ENCODE measurements around the gene EZH1.
"Not testable (repeated sequence)": the region's sequence is repeated elsewhere in the genome, so short reads cannot be mapped to it uniquely, and the experiment has no call there.

The EZH1 gene

GRCh38 chr17:42769964-42770363, 25.1 kb upstream of the EZH1 start:
- not testable (repeated sequence) for DNase-seq

DNA sequence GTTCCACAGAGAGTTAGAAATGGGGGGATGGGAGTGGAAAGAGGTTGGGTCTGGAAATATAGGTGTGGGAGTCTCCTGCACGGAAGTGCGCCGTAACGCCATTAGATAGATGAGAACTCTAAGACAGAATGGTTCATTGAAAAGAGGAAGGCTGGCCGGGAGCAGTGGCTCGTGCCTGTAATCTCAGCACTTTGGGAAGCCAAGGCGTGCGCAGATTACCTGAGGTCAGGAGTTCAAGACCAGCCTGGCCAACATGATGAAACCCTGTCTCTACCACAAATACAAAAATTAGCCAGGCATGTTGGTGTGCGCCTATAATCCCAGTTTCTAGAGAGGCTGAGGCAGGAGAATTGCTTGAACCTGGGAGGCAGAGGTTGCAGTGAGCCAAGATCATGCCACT, 23.2 kb upstream of the EZH1 start:
- DNase-seq: not testable (repeated sequence)

GRCh38 chr17:42767512-42767911, 22.7 kb upstream of the EZH1 start:
- no peak for DNase-seq

DNA sequence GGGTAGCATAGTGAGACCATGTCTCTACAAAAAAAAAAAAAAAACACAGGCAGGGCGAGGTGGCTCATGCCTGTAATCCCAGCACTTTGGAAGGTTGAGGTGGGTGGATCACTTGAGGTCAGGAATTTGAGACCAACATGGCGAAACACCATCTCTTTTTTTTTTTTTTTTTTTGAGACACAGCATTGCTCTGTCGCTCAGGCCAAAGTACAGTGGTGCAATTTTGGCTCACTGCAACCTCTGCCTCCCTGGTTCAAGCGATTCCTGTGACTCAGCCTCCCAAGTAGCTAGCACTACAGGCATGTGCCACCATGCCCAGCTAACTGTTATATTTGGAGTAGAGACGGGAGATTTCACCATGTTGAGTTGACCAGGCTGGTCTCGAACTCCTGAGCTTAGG, 21.3 kb upstream of the EZH1 start:
- DNase-seq: no peak

GRCh38 chr17:42761638-42762037, 16.8 kb upstream of the EZH1 start:
- no peak for DNase-seq

GRCh38 chr17:42760652-42761581, 16.1 kb upstream of the EZH1 start, which contains the start of gene RAMP2:
Gene RAMP2 (plus strand): TSS chr17:42761227. CDS start chr17:42761262, 35 bp downstream.
- peak; percentile 26 for DNase-seq

DNA sequence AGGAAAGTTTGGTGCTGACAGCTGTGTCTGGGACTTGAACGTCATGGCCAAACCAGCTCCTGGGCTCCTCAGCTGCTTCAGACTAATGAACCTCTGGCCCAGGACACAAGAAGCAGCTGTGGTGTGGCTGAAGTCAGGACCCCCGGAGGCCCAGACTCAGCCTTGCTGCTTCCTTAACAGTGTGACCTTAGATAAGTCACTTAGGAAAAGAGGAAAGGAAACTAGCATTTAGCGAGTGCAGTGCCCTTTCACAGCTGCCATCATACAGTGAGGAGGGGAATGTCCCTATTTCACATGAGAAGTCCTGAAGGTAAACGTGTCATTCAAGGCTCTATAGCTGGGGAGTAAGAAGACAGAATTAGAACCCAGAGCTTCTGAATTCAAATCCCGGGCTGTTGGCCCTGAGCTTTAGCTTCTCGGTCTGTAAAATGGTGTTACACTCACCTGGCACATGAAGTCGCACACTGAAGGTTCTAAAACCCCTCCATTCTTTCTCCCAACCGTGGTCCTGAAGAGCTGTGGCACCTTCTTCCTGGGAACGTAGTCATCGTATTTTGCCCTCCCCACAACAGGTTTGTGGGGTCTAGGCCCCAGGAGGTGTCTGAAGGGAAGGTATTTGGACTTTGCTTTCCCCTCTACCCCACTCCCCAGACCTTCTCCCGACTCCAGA, 15.3 kb upstream of the EZH1 start:
- no peak for DNase-seq

DNA sequence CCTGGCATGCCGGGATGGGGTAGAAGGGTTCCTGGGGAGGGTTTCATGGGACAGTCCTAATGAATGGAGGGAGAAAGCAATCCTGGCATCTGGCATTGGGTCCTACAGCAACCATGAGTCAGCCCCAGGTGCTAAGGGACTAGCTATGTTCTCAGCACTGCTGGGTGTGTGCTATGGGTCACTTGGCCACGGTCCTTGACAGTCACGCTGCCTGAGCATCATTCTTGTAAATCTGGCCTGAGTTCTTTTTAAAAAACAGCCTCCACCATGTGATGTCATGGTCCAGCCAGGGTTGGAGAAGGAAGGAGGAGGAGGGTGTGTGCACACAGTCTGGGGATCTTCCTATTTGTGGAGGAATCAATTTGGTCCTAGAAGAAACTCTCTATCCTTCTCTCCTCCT, 9.9 kb upstream of the EZH1 start:
- DNase-seq: no peak

DNA sequence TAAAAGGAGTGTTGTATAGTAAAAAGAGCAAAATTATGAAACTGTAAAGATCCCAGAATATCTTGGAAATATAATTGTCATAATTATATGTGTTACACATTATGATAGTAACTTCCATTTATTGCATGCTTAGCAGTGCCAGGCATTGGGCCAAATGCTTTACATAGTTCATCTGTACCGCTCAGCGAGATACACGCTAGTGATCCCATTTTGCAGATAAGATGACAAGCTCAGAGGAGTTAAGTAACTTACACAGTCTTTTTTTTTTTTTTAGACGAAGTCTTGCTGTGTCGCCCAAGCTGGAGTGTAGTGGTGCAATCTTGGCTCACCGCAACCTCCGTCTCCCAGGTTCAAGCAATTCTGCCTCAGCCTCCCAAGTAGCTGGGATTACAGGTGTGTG, 6.8 kb upstream of the EZH1 start:
- DNase-seq: no peak

DNA sequence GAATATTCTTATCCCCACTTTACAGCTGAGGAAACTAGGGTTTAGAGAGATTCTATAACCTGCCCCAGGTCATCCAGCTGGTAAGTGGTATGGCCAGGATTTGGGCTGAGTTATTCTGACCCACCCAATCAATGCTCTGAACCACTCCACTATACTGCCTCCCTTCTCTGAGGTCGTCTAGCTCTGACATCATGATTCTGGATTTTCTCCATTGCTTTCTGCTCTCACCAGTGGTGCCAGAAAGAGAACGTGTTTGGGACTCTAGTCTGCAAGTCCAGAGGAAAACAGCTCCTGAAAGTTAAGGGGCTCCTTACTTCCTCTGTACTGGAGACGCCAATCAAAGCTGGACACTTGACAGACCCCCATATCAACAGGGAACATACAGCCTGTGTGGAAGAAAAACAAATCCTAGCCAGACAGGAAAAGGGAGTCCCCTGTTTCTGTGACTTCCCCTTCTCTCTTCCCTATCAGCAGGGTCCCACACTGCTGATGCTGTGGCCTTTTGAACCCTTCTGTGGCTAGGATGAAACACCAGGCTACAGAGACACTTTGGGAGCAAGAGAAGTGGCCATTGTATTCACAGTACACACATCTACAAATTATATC, 6.0 kb upstream of the EZH1 start:
- no peak for DNase-seq

- no peak for DNase-seq
Measured at GRCh38 chr17:42748908-42749798, 4.3 kb upstream of the EZH1 start.

DNA sequence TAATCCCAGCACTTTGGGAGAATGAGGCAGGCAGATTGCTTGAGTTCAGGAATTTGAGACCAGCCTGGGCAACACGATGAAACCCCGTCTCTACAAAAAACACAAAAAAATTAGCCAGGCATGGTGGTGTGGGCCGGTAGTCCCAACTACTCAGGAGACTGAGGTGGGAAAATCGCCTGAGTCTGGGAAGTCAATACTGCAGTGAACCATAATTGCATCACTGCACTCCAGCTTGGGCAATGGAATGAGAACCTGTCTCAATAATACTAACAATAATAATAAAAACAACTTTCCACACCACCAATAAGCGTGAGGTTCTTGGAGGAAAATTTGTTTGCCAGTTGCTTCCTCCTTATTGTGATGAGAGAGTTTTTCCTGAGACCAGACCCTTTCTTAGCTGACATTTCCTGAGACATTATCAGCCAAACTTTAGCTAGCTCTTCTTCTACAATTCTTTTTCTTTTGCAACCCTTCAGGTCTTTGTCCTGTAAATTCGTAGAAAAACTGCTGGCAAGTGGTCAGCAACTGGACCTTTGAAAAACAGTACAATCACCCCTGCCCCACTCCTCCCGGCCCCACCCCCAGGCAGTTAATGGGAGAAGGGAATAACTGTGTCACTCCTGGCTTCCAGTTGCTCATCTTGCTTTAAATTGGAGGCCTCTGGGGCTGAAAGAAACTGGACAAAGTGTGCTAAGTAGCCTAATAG, 3.5 kb upstream of the EZH1 start:
- no peak for DNase-seq

GRCh38 chr17:42744283-42744805, 496 bp downstream of the EZH1 start:
- DNase-seq: peak; percentile 73

DNA sequence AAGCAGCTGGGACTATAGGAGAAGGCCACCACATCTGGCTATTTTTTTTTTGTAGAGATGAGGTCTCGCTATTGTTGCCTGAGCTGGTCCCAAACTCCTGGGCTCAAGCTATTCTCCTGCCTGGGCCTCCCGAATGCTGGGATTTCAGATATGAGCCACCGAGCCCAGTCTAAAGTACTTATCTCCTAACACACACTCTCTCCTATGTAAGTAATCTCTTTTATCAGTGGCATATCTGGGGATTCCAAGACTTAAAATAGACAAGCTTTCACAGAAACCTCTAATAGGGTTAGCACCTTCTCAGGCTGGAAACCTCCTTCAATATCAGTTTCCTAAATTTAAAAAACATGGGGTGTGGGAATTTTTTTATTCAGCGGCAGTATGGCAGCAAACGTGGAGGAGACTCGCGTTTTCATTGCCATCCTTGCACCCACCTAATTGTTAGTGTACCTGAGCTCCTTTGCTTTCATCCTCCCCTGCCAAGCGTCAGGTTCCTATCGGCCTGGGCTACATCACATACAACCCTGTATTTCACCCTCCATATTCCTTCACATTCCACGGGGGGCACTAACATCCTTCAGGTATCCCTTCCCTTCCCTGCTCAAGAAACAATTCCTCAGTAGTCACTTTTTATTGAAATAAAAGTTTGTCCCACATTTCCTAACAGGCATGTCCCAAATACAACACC, 1.1 kb downstream of the EZH1 start:
- no peak for DNase-seq

GRCh38 chr17:42742916-42743315, 1.9 kb downstream of the EZH1 start:
- DNase-seq: not testable (repeated sequence)

DNA sequence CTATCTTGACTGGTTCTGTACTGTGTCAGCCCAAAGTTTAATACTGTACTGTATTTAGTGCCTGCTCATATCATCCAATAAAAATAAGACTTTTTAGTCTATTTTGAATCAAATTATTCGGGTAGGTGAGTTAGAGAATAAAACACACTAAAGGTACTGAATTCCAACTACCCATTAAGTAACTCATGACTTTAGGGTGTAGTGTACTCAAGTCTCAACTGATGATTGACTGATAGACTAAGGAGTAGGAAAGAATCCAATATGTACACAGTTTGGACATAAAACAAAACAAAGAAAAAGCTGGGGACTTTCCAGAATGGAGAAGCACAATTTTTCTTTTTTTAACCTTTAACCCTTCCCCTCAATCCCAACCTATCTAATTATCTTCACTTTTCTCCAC, 4.1 kb downstream of the EZH1 start:
- no peak for DNase-seq

DNA sequence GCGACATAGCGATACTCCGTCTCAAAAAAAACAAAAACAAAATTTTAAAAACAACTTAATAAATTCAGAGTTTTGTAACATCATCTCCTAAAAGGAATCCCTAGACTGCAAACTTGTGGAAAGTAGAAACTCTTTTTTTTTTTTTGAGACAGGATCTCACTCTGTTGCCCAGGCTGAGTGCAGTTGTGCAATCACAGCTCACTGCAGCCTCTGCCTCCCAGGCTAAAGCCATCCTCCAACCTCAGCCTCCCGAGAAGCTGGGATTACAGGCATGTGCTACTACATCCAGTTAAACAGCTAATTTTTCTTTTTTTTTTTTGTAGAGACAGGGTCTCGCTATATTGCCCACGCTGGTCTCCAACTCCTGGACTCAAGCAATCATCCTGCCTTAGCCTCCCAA, 19.7 kb downstream of the EZH1 start:
- DNase-seq: no peak

- DNase-seq: no peak
Measured at GRCh38 chr17:42723636-42724035, 21.2 kb downstream of the EZH1 start.

DNA sequence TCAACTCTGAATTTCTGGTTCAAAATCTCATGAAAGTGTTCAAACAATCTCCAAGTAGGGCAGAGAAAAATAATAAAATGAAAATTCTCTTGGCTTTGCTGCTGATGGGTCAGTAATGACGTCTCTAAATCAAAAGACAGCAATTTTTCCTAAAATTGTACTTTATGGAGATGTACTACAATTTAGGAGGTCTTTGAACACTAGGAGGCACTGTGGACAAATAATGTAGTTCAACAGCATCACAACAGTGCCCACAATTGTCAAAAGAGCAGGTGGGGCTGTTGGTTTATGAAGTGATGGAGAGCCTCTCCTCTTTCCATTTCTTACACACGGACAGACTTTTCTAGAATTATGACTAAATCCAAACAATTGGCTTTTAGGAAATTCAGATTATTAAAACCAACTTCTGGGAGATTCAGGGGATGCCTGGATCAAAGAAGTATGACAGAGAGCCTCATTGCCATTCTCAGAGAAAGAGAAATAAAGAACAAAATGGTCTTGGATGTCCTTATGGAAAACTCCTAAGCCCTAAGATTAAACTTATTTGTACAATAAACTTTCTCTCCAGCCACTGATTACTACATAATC, 23.8 kb downstream of the EZH1 start:
- peak; percentile 41 for DNase-seq

DNA sequence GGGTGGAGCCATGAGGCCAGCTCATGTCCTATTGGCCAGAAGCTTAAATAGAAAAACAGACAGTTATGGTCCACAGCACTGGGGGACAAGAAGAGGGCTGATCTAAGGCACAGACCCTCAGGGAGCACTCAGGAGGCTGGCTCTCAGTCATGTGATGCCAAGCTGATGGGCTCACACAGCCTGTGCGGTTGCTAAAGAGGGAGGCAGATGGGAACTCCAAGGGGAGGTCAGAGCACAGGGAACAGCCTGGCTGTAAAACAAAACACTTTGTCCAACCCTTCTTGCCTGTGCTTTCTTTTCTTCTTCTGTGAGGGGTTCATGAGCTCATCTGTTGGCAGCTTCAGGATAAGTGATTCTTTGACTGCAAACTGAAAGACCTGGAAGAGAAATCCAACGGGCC, 35.3 kb downstream of the EZH1 start:
- DNase-seq: no peak

DNA sequence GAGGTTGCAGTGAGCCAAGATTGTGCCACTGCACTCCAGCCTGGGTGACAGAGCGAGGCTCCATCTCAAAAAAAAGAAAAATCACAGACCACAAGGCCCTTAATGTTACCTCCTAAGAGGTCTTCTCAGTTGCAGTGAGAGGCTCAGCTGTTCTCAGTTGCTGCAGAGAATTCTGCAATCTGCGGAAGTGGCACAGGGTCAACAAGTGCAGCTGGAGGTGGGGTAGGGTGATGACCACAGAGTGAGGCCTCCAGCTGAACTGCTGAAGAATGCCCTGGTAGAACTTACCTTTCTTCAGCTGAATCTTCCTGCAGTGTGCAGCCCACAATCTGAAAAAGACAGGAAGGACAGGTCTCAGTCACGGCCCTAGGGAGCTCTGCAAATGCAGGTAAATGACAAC, 36.3 kb downstream of the EZH1 start:
- DNase-seq: no peak
